Measurements from ENCODE around the gene UFD1. TPM values are rescaled to one million over a fixed set of nuclear protein-coding genes. Genes with fewer than 3 reads are reported as not detected.

Gene UFD1
- total and polyA plus RNA-seq, 9 of the 15 experiments (the other 6 are each of a cell fraction or from before 2014, with no cell fraction given) = 238 to 645 (median 363) TPM

DNA sequence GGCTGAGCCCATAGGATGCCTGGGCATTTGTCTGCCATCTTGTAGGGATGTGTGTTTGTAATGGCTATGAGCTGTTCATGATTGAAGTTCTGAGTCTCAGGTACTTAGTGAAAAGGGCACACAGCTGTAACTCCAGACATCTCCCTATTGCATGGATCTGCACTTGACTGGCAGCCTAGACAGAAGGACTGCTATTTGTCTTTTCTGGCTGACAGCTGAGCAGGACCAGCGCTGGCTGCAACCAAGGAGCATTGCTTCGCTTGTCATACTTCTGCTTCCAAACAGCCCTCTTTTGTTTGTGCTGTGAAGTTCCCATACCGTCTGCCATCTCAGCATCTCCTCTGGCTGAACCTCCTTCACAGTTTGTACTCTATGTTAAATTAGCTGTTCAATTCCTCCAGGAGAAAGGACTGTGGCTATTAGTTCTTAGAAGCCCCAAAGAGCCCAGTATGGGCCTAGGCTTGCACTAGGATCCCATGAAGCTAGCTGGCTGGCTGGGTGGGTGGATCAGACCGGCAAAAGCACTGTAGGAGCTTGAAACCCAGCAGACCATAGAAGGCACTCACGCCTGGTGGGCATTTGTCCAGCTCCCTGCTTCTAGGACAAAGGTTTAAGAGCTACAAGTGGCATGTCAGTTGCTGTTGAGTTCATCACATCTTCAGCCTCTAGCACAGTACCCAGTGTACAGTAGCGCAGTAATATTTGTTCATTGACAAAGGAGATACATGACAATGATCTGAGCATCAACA is 67.9 kb downstream of the UFD1 start (continued):
- TF ChIP-seq, protein P1, sequence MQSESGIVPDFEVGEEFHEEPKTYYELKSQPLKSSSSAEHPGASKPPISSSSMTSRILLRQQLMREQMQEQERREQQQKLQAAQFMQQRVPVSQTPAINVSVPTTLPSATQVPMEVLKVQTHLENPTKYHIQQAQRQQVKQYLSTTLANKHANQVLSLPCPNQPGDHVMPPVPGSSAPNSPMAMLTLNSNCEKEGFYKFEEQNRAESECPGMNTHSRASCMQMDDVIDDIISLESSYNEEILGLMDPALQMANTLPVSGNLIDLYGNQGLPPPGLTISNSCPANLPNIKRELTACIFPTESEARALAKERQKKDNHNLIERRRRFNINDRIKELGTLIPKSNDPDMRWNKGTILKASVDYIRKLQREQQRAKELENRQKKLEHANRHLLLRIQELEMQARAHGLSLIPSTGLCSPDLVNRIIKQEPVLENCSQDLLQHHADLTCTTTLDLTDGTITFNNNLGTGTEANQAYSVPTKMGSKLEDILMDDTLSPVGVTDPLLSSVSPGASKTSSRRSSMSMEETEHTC (IDR thresholded peaks at IDR 0.05) = no peak
- TF ChIP-seq ZNF165 (CRISPR knock-in tag; IDR thresholded peaks at IDR 0.05; ENCODE audit: borderline replicate concordance) = no peak
- no peak for TF ChIP-seq ZNF561 (CRISPR knock-in tag; conservative IDR thresholded peaks at IDR 0.05)
- TF ChIP-seq, protein P2, sequence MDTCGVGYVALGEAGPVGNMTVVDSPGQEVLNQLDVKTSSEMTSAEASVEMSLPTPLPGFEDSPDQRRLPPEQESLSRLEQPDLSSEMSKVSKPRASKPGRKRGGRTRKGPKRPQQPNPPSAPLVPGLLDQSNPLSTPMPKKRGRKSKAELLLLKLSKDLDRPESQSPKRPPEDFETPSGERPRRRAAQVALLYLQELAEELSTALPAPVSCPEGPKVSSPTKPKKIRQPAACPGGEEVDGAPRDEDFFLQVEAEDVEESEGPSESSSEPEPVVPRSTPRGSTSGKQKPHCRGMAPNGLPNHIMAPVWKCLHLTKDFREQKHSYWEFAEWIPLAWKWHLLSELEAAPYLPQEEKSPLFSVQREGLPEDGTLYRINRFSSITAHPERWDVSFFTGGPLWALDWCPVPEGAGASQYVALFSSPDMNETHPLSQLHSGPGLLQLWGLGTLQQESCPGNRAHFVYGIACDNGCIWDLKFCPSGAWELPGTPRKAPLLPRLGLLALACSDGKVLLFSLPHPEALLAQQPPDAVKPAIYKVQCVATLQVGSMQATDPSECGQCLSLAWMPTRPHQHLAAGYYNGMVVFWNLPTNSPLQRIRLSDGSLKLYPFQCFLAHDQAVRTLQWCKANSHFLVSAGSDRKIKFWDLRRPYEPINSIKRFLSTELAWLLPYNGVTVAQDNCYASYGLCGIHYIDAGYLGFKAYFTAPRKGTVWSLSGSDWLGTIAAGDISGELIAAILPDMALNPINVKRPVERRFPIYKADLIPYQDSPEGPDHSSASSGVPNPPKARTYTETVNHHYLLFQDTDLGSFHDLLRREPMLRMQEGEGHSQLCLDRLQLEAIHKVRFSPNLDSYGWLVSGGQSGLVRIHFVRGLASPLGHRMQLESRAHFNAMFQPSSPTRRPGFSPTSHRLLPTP (IDR thresholded peaks at IDR 0.05; ENCODE audit: borderline replicate concordance, extremely low read depth, insufficient read length) = no peak
- TF ChIP-seq SP2 (IDR thresholded peaks at IDR 0.05; ENCODE audit: extremely low read depth, low read depth, low read length, poor library complexity, severe bottlenecking) = no peak
- TF ChIP-seq, protein P3, sequence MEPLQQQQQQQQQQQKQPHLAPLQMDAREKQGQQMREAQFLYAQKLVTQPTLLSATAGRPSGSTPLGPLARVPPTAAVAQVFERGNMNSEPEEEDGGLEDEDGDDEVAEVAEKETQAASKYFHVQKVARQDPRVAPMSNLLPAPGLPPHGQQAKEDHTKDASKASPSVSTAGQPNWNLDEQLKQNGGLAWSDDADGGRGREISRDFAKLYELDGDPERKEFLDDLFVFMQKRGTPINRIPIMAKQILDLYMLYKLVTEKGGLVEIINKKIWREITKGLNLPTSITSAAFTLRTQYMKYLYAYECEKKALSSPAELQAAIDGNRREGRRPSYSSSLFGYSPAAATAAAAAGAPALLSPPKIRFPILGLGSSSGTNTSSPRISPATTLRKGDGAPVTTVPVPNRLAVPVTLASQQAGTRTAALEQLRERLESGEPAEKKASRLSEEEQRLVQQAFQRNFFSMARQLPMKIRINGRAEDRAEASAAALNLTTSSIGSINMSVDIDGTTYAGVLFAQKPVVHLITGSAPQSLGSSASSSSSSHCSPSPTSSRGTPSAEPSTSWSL (CRISPR knock-in tag; IDR thresholded peaks at IDR 0.05; ENCODE audit: borderline replicate concordance) = no peak
- no peak for TF ChIP-seq SRSF3 (IDR thresholded peaks at IDR 0.05; ENCODE audit: insufficient read depth, low read length)
- no peak for TF ChIP-seq TCF7L2 (IDR thresholded peaks at IDR 0.05; ENCODE audit: low read depth, low read length)
- TF ChIP-seq ZNF274 (IDR thresholded peaks at IDR 0.05; ENCODE audit: borderline replicate concordance, low read depth, low read length) = no peak
- TF ChIP-seq, protein P4, sequence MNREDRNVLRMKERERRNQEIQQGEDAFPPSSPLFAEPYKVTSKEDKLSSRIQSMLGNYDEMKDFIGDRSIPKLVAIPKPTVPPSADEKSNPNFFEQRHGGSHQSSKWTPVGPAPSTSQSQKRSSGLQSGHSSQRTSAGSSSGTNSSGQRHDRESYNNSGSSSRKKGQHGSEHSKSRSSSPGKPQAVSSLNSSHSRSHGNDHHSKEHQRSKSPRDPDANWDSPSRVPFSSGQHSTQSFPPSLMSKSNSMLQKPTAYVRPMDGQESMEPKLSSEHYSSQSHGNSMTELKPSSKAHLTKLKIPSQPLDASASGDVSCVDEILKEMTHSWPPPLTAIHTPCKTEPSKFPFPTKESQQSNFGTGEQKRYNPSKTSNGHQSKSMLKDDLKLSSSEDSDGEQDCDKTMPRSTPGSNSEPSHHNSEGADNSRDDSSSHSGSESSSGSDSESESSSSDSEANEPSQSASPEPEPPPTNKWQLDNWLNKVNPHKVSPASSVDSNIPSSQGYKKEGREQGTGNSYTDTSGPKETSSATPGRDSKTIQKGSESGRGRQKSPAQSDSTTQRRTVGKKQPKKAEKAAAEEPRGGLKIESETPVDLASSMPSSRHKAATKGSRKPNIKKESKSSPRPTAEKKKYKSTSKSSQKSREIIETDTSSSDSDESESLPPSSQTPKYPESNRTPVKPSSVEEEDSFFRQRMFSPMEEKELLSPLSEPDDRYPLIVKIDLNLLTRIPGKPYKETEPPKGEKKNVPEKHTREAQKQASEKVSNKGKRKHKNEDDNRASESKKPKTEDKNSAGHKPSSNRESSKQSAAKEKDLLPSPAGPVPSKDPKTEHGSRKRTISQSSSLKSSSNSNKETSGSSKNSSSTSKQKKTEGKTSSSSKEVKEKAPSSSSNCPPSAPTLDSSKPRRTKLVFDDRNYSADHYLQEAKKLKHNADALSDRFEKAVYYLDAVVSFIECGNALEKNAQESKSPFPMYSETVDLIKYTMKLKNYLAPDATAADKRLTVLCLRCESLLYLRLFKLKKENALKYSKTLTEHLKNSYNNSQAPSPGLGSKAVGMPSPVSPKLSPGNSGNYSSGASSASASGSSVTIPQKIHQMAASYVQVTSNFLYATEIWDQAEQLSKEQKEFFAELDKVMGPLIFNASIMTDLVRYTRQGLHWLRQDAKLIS (CRISPR knock-in tag; IDR thresholded peaks at IDR 0.05) = no peak
- TF ChIP-seq, protein P5, sequence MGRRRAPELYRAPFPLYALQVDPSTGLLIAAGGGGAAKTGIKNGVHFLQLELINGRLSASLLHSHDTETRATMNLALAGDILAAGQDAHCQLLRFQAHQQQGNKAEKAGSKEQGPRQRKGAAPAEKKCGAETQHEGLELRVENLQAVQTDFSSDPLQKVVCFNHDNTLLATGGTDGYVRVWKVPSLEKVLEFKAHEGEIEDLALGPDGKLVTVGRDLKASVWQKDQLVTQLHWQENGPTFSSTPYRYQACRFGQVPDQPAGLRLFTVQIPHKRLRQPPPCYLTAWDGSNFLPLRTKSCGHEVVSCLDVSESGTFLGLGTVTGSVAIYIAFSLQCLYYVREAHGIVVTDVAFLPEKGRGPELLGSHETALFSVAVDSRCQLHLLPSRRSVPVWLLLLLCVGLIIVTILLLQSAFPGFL (CRISPR knock-in tag; IDR thresholded peaks at IDR 0.05) = no peak
- no peak for TF ChIP-seq TGIF2 (CRISPR knock-in tag; IDR thresholded peaks at IDR 0.05)
- TF ChIP-seq ZKSCAN1 (IDR thresholded peaks at IDR 0.05; ENCODE audit: low read depth, low read length) = no peak
- no peak for TF ChIP-seq CTBP1 (IDR thresholded peaks at IDR 0.05; ENCODE audit: borderline replicate concordance)
- TF ChIP-seq MYNN (IDR thresholded peaks at IDR 0.05) = no peak
- TF ChIP-seq MYNN (CRISPR knock-in tag; IDR thresholded peaks at IDR 0.05) = no peak
- TF ChIP-seq MIER1 (IDR thresholded peaks at IDR 0.05; ENCODE audit: low read depth) = no peak
